Naive thymus-derived CD4-positive, alpha-beta T cell (primary cell): ENCODE results near the gene HELZ. TPM values are rescaled to one million over a fixed set of nuclear protein-coding genes. Genes with fewer than 3 reads are reported as not detected.
A peak's percentile ranks its signal among the peaks of the same experiment; 100 is the strongest.
"Not testable (repeated sequence)": the region's sequence is repeated elsewhere in the genome, so short reads cannot be mapped to it uniquely, and the experiment has no call there.

Source experiments
- ATAC-seq: fragments of 150-1000 bp; cut with Tn5 transposase; 2 replicates; pipeline ENCODE4 v1.10.0; 2021; ENCODE audit warnings: mild to moderate bottlenecking, moderate library complexity
- CTCF ChIA-PET: fragments of 350-600 bp; sonication (Branson Sonifier 250); formaldehyde crosslinking; loops from one replicate; lab custom pipeline; 2021; ENCODE audit warnings: antibody characterized with exemption; lab: Charles Lee
- POLR2A ChIA-PET: fragments of 350-600 bp; sonication (Branson Sonifier 250); formaldehyde crosslinking; loops from one replicate; lab custom pipeline; 2021; ENCODE audit warnings: antibody characterized with exemption, inconsistent platforms; lab: Charles Lee
- DNase-seq, 9 donors: peaks; one replicate each; pipeline versions ENCODE4 v3.0.0 to v3.0.0-alpha.2; 2020 to 2022; ENCODE audit warnings: mixed read lengths in 1 of 9
- H3K27ac ChIP-seq: one replicate; pipeline ENCODE4 v1.7.0; 2013; ENCODE audit warnings: mild to moderate bottlenecking, low read depth, low read length, moderate library complexity
- H3K27me3 ChIP-seq, 2 donors: one replicate each; pipeline ENCODE4 v1.7.0; 2013; ENCODE audit warnings: low read length in 2 of 2, mild to moderate bottlenecking in 2 of 2, moderate library complexity in 2 of 2; ENCODE audit not compliant: control insufficient read depth in 2 of 2, insufficient read depth in 2 of 2
- H3K36me3 ChIP-seq, 3 experiments: 1 replicate in 2 of 3; 2 replicates in 1 of 3; pipeline ENCODE4 v1.7.0; 2013; ENCODE audit warnings: low read length in 3 of 3, mild to moderate bottlenecking in 3 of 3, moderate library complexity in 1 of 3; ENCODE audit not compliant: insufficient read depth in 3 of 3, control insufficient read depth in 2 of 3
- H3K4me1 ChIP-seq, 2 donors: one replicate each; pipeline ENCODE4 v1.7.0; 2013; ENCODE audit warnings: low read length in 2 of 2, mild to moderate bottlenecking in 2 of 2, moderate library complexity in 1 of 2; ENCODE audit not compliant: control insufficient read depth in 2 of 2, insufficient read depth in 2 of 2
- H3K4me3 ChIP-seq: 2 replicates; pipeline ENCODE4 v1.7.0; 2013; ENCODE audit warnings: mild to moderate bottlenecking, low read length
- H3K9me3 ChIP-seq, 3 experiments: 1 replicate in 2 of 3; 2 replicates in 1 of 3; pipeline ENCODE4 v1.7.0; 2013; ENCODE audit warnings: low read length in 3 of 3; ENCODE audit not compliant: control insufficient read depth in 2 of 3
- H3K27ac Mint-ChIP-seq, 9 donors: one replicate each; pipeline ENCODE4 v1.8.0; 2020 to 2022; ENCODE audit warnings: mixed read lengths in 9 of 9, mild to moderate bottlenecking in 8 of 9, moderate library complexity in 5 of 9, inconsistent platforms in 2 of 9
- H3K27me3 Mint-ChIP-seq, 5 donors: one replicate each; pipeline ENCODE4 v1.8.0; 2021 to 2022; ENCODE audit warnings: mixed read lengths in 5 of 5, mild to moderate bottlenecking in 1 of 5
- H3K36me3 Mint-ChIP-seq, 5 donors: one replicate each; pipeline ENCODE4 v1.8.0; 2020 to 2022; ENCODE audit warnings: mixed read lengths in 5 of 5, mild to moderate bottlenecking in 3 of 5, inconsistent platforms in 1 of 5
- H3K4me1 Mint-ChIP-seq, 7 donors: one replicate each; pipeline ENCODE4 v1.8.0; 2020 to 2022; ENCODE audit warnings: mixed read lengths in 7 of 7, mild to moderate bottlenecking in 3 of 7, inconsistent platforms in 1 of 7
- H3K4me3 Mint-ChIP-seq, 10 donors: one replicate each; pipeline ENCODE4 v1.8.0; 2020 to 2022; ENCODE audit warnings: mild to moderate bottlenecking in 10 of 10, mixed read lengths in 10 of 10, moderate library complexity in 6 of 10, inconsistent platforms in 2 of 10
- H3K9me3 Mint-ChIP-seq, 11 donors: one replicate each; pipeline ENCODE4 v1.8.0; 2020 to 2022; ENCODE audit warnings: mixed read lengths in 11 of 11, mild to moderate bottlenecking in 4 of 11, inconsistent platforms in 1 of 11, moderate library complexity in 1 of 11
- intact Hi-C, 2 donors: fragments of 100-400 bp; cut with micrococcal nuclease; formaldehyde crosslinking; loops; one replicate each; pipeline ENCODE4 v1.15.1; 2023
- polyA plus RNA-seq, 2 donors: library from polyadenylated mRNA; unstranded; fragments of 300-500 nt; fragmentation: Illumina TruSeq; gene quantifications; one replicate each; pipeline ENCODE4 v1.2.3, GENCODE V29; 2021
- total RNA-seq, 6 experiments: library from RNA in 5 of 6; stranded (reverse) in 5 of 6; gene quantifications; 1 replicate in 5 of 6; 2 replicates in 1 of 6; pipeline ENCODE4 v1.2.3 and lab custom pipeline; 2021 to 2026

Gene HELZ
- total and polyA plus RNA-seq, 7 experiments from 2014 or later = 44.8 to 114 (median 83.2) TPM

GRCh38 chr17:67132366-67132765, 112.6 kb downstream of the HELZ start:
- ATAC-seq (no peak), DNase-seq (no peak)
- POLR2A ChIA-PET = no interaction called here
- Mint-ChIP-seq H3K9me3 (no peaks in the 10 kb centered on the region), H3K4me3 (no peak overlapping the region), H3K36me3 (peaks cover 8 to 37% (median 20%) of the 10 kb centered on the region in 5 donors), H3K27ac (peak overlapping the region in 2 of 9 donors; percentile 36 to 70), H3K27me3 (no peaks in the 10 kb centered on the region), H3K4me1 (peaks cover 0 to 10% (median 4%) of the 10 kb centered on the region in 7 donors)
- H3K27me3 ChIP-seq = no peaks in the 10 kb centered on the region
- no peaks in the 10 kb centered on the region for H3K9me3 ChIP-seq
- H3K4me1 ChIP-seq = no peaks in the 10 kb centered on the region
- peaks cover 8 to 35% (median 26%) of the 10 kb centered on the region in 3 experiments for H3K36me3 ChIP-seq
- intact Hi-C loops = no loop called here
- no peak overlapping the region for H3K4me3 ChIP-seq
- no peak overlapping the region for H3K27ac ChIP-seq
- CTCF ChIA-PET = interaction anchor here (0.5 to 0.7 kb wide), 3 partner anchors 22 to 1903 kb away, joined by 3 to 6 read pairs (median 5); no protein-coding TSS in a partner anchor

DNA sequence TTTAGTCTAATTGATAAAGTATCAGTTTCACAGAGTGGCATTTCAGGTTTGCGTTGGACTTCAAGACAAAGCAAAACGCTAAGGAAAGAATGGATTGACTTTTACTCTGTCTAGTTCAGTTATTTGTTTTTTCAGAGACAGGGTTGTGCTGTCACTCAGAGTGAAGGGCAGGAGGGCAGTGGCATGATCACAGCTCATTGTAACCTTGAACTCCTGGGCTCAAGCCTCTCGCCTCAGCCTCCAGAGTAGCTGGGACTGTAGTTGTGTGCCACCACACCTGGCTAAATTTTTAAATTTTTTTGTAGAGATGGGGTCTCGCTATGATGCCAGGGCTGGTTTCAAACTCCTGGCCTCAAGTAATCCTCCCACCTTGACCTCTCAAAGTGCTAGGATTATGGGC, 114.2 kb downstream of the HELZ start:
- H3K9me3 ChIP-seq = no peaks in the 10 kb centered on the region
- DNase-seq (no peak), ATAC-seq (no peak)
- intact Hi-C loops = no loop called here
- Mint-ChIP-seq H3K9me3 (no peaks in the 10 kb centered on the region), H3K36me3 (peaks cover 3 to 27% (median 20%) of the 10 kb centered on the region in 5 donors), H3K27me3 (no peaks in the 10 kb centered on the region), H3K27ac (no peak overlapping the region), H3K4me3 (no peak overlapping the region), H3K4me1 (peaks cover 0 to 18% (median 8%) of the 10 kb centered on the region in 7 donors)
- H3K27ac ChIP-seq = no peak overlapping the region
- H3K36me3 ChIP-seq = peaks cover 2 to 23% (median 17%) of the 10 kb centered on the region in 3 experiments
- ChIA-PET CTCF (no interaction called here), POLR2A (no interaction called here)
- H3K4me1 ChIP-seq = no peaks in the 10 kb centered on the region
- H3K27me3 ChIP-seq = no peaks in the 10 kb centered on the region
- no peak overlapping the region for H3K4me3 ChIP-seq

DNA sequence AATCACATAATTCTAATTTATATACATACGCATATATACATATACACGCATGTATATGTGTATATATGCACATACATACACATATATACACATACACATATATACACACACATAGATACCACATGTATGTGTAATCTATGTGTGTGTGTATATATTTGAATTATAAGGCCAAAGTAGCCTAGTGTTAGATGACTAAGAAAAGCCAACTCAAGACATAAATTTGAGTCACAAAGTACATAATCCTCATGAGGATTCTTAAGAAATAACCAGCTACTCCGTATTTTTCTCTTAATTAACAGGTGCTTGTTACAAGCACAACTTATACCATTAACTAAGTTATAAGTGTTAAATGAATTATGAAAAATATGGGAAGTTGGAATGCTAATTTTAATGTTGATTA, 115.7 kb downstream of the HELZ start:
- no peaks in the 10 kb centered on the region for H3K27me3 ChIP-seq

GRCh38 chr17:67128700-67129099, 116.3 kb downstream of the HELZ start:
- Mint-ChIP-seq H3K27me3 (no peaks in the 10 kb centered on the region), H3K4me3 (no peak overlapping the region), H3K4me1 (peaks cover 0 to 22% (median 13%) of the 10 kb centered on the region in 7 donors), H3K36me3 (peaks cover 3 to 29% (median 21%) of the 10 kb centered on the region in 5 donors), H3K27ac (no peak overlapping the region), H3K9me3 (no peaks in the 10 kb centered on the region)
- Histone ChIP-seq H3K27me3 (no peaks in the 10 kb centered on the region), H3K4me1 (no peaks in the 10 kb centered on the region), H3K9me3 (no peaks in the 10 kb centered on the region), H3K4me3 (no peak overlapping the region), H3K27ac (no peak overlapping the region), H3K36me3 (peaks cover 0 to 20% (median 17%) of the 10 kb centered on the region in 3 experiments)
- ChIA-PET CTCF (no interaction called here), POLR2A (no interaction called here)
- intact Hi-C loops = no loop called here
- DNase-seq (no peak), ATAC-seq (no peak)

More for the DNA sequence above, 115.7 kb downstream of the HELZ start:
- H3K4me1 Mint-ChIP-seq = peaks cover 0 to 22% (median 13%) of the 10 kb centered on the region in 7 donors
- Histone ChIP-seq H3K4me3 (no peak overlapping the region), H3K9me3 (no peaks in the 10 kb centered on the region), H3K36me3 (peaks cover 0 to 20% (median 17%) of the 10 kb centered on the region in 3 experiments), H3K4me1 (no peaks in the 10 kb centered on the region), H3K27ac (no peak overlapping the region)
- H3K4me3 Mint-ChIP-seq = no peak overlapping the region
- H3K9me3 Mint-ChIP-seq = no peaks in the 10 kb centered on the region
- ChIA-PET CTCF (no interaction called here), POLR2A (no interaction called here)
- ATAC-seq = no peak
- no peak overlapping the region for H3K27ac Mint-ChIP-seq
- H3K36me3 Mint-ChIP-seq = peaks cover 3 to 28% (median 20%) of the 10 kb centered on the region in 5 donors
- no peaks in the 10 kb centered on the region for H3K27me3 Mint-ChIP-seq
- intact Hi-C loops = no loop called here
- DNase-seq = no peak

DNA sequence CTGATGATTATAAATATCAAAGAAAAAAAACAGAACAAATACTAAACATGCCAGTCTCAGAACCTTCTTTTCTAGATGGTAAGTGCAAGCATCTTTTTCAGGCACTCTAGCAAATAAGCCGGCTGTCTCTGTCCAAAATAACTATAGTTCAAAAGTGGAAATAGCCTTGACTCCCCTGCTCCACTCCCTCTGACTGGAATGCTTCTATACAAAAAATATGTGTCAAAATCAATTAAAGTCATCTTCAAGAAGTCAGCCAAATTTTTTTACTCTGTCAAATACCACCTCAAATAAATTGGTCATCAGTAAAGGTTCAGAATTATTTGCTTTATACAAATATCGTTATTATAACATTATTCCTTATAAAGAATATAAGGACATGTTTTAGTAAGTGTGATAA, 117.1 kb downstream of the HELZ start:
- ChIA-PET CTCF (no interaction called here), POLR2A (no interaction called here)
- no peak overlapping the region for H3K4me3 ChIP-seq
- intact Hi-C loops = no loop called here
- Mint-ChIP-seq H3K4me3 (no peak overlapping the region), H3K27ac (no peak overlapping the region), H3K36me3 (peaks cover 3 to 34% (median 19%) of the 10 kb centered on the region in 5 donors), H3K9me3 (no peaks in the 10 kb centered on the region), H3K4me1 (peaks cover 0 to 22% (median 13%) of the 10 kb centered on the region in 7 donors), H3K27me3 (no peaks in the 10 kb centered on the region)
- DNase-seq (no peak), ATAC-seq (no peak)
- H3K9me3 ChIP-seq = no peaks in the 10 kb centered on the region
- H3K4me1 ChIP-seq = no peaks in the 10 kb centered on the region
- H3K27ac ChIP-seq = no peak overlapping the region
- H3K27me3 ChIP-seq = no peaks in the 10 kb centered on the region
- H3K36me3 ChIP-seq = peaks cover 0 to 21% (median 19%) of the 10 kb centered on the region in 3 experiments

GRCh38 chr17:67126983-67127382, 118.0 kb downstream of the HELZ start:
- Histone ChIP-seq H3K27ac (no peak overlapping the region), H3K4me1 (no peaks in the 10 kb centered on the region), H3K4me3 (no peak overlapping the region), H3K9me3 (no peaks in the 10 kb centered on the region), H3K36me3 (peaks cover 0 to 23% (median 18%) of the 10 kb centered on the region in 3 experiments), H3K27me3 (no peaks in the 10 kb centered on the region)
- POLR2A ChIA-PET = interaction anchor here (0.6 kb wide), 1 partner anchor 746 kb away, joined by 4 read pairs; no protein-coding TSS in a partner anchor
- H3K9me3 Mint-ChIP-seq = no peaks in the 10 kb centered on the region
- DNase-seq = no peak
- peak overlapping the region in 5 of 9 donors; percentile 7 to 62 (median 22) for H3K27ac Mint-ChIP-seq
- peaks cover 3 to 36% (median 19%) of the 10 kb centered on the region in 5 donors for H3K36me3 Mint-ChIP-seq
- no peak overlapping the region for H3K4me3 Mint-ChIP-seq
- intact Hi-C loops = no loop called here
- no peaks in the 10 kb centered on the region for H3K27me3 Mint-ChIP-seq
- CTCF ChIA-PET = interaction anchor here (0.6 to 0.9 kb wide), 2 partner anchors 22 to 432 kb away, joined by 4 to 6 read pairs; no protein-coding TSS in a partner anchor
- ATAC-seq = no peak
- H3K4me1 Mint-ChIP-seq = peaks cover 0 to 22% (median 13%) of the 10 kb centered on the region in 7 donors

GRCh38 chr17:67126543-67126942, 118.5 kb downstream of the HELZ start:
- DNase-seq, H3K27ac ChIP-seq, H3K4me3 Mint-ChIP-seq, intact Hi-C loops, H3K27me3 ChIP-seq, H3K9me3 ChIP-seq, H3K27me3 Mint-ChIP-seq, H3K9me3 Mint-ChIP-seq, ATAC-seq, H3K4me3 ChIP-seq, H3K4me1 ChIP-seq: not testable (repeated sequence)
- H3K4me1 Mint-ChIP-seq = peaks cover 0 to 22% (median 13%) of the 10 kb centered on the region in 7 donors
- H3K36me3 Mint-ChIP-seq = peaks cover 3 to 37% (median 17%) of the 10 kb centered on the region in 5 donors
- ChIA-PET POLR2A (interaction anchor here (0.6 kb wide), 1 partner anchor 745 kb away, joined by 4 read pairs; no protein-coding TSS in a partner anchor), CTCF (interaction anchor here (0.9 kb wide), 1 partner anchor 21 kb away, joined by 4 read pairs; no protein-coding TSS in a partner anchor)
- H3K27ac Mint-ChIP-seq = peak overlapping the region in 4 of 9 donors; percentile 7 to 62 (median 27)
- H3K36me3 ChIP-seq = peaks cover 0 to 25% (median 17%) of the 10 kb centered on the region in 3 experiments
